ENCODE measurements around the gene CCDC57.
"Not testable (repeated sequence)": the region's sequence is repeated elsewhere in the genome, so short reads cannot be mapped to it uniquely, and the experiment has no call there.

Gene CCDC57

DNA sequence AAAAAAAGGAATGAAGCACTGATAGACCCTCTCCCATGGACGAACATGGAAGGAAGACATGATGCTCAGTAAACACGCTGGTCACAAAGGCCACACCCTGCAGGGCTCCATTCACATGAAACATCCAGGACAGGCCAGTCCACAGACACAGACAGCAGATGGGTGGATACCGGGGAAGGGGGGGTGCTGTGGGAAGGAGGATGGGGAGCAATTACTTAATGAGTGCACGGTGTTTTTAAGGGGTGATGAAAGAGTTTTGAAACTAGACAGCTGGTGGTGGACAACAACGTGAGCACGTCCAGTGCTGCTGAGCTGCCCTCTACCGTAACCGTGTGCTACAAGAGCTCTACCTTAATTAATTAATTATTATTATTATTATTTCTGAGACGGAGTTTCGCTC, 10.2 kb upstream of the CCDC57 start:
- DNase-seq (ENCODE audit: low read depth) = no peak

DNA sequence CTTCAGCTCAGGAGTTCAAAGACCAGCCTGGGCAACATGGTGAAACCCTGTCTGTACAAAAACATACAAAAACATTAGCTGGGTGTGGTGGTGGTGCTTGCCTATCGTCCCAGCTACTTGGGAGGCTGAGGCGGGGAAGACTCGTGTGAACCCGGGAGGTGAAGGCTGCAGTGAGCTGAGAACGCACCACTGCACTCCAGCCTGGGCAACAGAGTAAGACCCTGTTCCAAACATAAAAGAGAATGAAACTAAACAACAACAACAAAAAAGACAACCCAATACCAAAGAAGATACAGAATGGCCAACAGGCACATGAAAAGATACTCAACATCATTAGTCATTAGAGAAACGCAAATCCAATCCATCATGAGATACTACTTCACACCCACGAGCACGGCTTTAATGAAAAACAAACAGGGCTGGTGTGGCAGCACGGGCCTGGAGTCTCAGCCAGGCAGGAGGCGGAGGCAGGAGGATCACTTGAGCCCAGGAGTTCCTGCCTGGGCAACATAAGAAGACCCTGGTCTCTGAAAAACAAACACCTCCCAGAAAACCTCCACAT, 8.8 kb upstream of the CCDC57 start:
- no peak for DNase-seq (ENCODE audit: low read depth)

GRCh38 chr17:82219753-82220709, 7.4 kb upstream of the CCDC57 start:
- DNase-seq (ENCODE audit: low read depth) = no peak

DNA sequence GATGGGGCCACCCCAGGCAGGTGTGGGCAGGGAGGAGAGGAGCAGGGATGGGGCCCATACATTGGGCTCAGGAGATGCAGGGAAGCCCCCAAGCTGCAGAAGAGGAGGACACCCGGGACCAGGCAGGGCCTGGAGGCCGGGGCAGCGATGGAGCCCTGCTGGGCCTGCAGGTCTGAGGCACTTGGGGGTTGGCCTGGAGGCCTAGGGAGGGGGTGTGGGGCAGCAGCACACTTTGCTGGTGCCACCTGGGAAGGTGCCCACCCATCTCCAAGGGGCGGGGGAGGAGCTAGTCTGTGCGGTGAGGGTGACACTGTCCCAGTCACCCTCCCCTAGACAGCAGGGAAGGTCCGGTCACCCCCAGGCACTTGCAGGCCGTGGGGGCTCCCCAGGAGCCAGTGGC, 6.4 kb upstream of the CCDC57 start:
- DNase-seq (ENCODE audit: low read depth) = no peak

- DNase-seq (ENCODE audit: low read depth) = no peak
These were observed 5.9 kb upstream of the CCDC57 start for GRCh38 chr17:82218349-82219075.

DNA sequence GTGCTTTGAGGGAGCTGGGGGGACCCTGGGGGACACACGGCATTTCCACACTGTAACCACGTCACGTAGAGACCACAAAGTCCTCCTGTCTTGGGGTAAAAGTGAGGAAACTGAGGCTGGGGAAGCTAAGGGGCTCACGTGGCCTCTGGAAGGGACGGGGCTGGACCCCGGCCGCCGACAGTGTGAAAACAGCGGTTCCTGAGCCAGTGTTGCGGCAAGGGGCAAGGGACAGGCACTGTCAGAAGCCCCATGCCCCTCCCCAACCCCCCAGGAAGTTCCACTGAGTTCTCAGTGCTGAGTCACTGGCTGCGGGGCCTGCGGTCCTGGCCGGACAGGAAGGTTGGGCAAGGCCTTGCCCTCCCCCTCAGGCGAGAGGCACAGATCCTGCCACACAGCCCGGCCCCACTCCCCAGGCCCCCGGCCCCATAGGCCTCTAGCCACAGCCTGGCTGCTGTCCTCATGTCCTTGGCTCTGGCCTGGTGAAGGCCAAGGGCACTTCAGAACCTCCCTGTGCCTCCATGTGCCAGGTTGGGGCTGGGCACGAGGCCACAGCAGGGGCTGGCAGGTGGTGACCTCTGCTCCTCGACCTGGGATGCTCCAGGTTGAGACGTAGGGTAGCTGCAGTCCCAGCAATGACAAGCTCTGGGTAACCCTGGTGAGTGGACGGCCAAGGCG, 5.0 kb upstream of the CCDC57 start:
- no peak for DNase-seq (ENCODE audit: low read depth)

- no peak for DNase-seq (ENCODE audit: low read depth)
These were observed 4.5 kb upstream of the CCDC57 start for GRCh38 chr17:82217120-82217529.

GRCh38 chr17:82216301-82217119, 3.9 kb upstream of the CCDC57 start:
- DNase-seq (ENCODE audit: low read depth) = no peak

DNA sequence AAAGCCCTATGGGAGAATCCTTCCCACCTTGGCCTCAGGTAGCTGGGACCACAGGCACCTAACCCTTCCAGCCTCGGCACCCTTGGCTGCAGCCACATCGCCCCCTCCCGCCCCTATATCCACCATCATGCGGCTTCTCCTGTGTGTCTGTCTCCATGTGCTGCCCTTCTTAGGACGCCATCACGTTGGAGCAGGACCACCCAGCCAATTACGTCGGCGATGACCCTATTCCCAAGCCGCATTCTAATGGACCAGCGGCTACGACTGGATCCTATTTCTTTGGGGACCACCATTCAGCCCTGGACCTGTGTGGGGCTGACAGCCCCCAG, 3.3 kb upstream of the CCDC57 start:
- no peak for DNase-seq (ENCODE audit: low read depth)

- no peak for DNase-seq (ENCODE audit: low read depth)
These were observed 2.7 kb upstream of the CCDC57 start for GRCh38 chr17:82215095-82215971.

- no peak for DNase-seq (ENCODE audit: low read depth)
These were observed 1.5 kb upstream of the CCDC57 start for GRCh38 chr17:82214012-82214628.

DNA sequence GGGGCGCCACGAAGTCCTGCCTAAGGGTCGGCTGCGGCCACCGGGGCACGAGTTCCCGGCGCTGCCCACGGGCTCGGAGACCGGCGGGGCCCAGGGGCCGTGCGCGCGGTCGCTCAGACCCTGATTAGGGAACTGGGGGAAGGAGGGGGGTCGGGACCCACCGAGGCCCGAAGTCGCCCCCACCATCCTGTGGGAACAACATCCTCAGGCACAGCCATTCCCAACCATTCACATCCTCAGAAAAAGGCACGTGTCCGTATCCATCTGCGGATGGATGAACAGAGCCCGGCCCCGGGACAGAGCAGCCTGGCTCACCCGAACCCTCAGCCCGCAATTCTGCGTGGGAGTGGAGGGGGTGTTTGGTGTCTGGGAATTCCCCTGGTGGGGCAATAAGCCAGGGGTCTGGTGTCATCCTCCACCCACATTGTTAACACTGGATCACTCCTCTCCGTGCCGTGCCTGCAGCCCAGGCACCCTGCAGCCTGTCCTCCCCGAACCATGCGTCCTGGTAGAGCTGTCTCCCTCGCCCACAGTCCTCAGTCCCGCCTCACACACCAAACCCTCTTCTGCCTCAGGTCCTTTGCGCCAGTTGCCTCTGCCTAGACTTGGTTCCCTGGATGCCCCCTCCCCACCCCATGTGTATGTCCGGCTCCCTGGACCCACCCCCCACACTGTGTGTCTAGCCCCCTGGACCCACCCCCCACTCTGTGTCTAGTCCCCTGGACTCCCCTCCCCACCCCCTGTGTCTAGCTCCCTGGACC, 789 bp upstream of the CCDC57 start:
- DNase-seq (ENCODE audit: low read depth) = no peak

- not testable (repeated sequence) for DNase-seq (ENCODE audit: low read depth)
These were observed 2.0 kb downstream of the CCDC57 start for GRCh38 chr17:82210655-82211054.

- DNase-seq (ENCODE audit: low read depth) = peak; percentile 62
These were observed 6.7 kb downstream of the CCDC57 start for GRCh38 chr17:82205720-82206508.

- DNase-seq (ENCODE audit: low read depth) = no peak
These were observed 7.6 kb downstream of the CCDC57 start for GRCh38 chr17:82204831-82205719.

DNA sequence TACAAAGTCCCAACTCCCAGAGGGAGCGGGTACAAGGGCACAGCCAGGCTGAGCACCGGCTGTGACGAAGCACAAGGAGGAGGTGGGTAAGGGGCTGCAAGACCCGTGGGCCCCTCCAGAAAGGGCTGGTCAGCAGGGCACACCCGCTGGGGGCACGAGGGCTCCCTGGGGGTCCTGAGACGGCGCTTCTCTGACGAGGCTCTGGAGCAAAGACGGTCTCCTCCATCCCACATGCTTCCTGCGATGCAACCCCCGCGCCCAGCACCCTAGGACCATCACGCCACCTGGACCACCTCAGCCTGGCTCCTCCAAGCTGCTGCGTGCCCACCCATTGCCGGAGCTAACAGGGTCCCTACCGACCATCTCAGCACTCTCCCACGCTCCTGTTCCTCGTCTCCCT, 8.7 kb downstream of the CCDC57 start:
- DNase-seq (ENCODE audit: low read depth) = no peak

GRCh38 chr17:82202981-82203380, 9.7 kb downstream of the CCDC57 start:
- no peak for DNase-seq (ENCODE audit: low read depth)
